HG03097 (cell line): Measurements from ENCODE around the gene SLC35E2B.
"Not testable (repeated sequence)": the region's sequence is repeated elsewhere in the genome, so short reads cannot be mapped to it uniquely, and the experiment has no call there.

Source experiments
- ATAC-seq: cut with Tn5 transposase; IDR thresholded peaks from one replicate; pipeline ENCODE4 v1.9.1; 2021; ENCODE audit not compliant: unreplicated experiment, low FRiP score

The SLC35E2B gene

DNA sequence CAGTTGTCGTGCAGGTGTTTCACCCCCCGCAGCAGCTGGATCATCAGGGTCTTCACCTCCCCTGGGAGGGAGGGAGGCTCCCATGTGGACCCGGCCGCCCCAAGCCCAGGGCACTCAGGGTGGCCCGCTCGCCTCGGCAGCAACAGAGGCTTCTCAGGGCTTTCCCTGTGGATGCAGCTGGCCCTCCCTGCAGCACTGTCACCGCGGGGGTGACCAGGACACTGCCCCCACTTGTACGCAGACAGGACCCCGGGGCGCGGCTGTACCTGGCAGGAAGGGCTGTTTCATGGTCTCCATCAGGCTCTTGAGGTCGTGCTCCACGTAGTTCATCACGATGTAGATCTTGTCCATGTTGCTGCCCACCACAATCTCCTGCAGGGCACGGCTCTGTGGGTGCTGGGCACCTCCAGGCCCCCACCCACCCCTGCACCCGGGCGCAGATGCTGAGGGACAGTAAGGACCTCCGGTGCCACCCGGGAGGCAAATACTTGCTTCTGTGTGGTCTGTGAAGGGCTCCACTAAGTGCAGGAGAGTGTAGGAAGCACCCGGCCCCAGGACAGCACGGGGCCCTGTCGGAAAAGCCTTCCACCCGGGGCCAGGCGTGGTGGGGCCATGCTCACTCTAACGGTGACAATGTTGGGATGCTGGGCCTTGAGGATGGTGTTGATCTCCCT, 11.8 kb upstream of the SLC35E2B start:
- ATAC-seq = not testable (repeated sequence)

DNA sequence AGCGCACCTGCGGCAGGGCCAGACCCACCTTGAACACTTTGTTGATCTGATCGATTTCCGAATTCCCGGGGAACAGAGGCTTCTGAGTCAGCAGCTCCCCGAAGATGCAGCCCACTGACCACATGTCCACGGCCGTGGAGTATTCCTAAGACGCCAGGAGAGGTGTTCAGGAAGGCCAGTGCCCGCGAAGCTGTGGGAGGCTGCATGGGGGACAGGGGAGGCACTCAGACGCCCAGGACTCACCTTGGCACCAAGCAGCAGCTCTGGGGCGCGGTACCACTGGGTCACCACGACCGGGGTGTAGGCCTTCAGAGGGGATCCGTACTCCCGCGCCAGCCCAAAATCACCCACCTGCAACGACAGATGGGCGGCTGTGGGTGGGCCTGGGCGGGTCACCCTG, 11.2 kb upstream of the SLC35E2B start:
- ATAC-seq = no peak

DNA sequence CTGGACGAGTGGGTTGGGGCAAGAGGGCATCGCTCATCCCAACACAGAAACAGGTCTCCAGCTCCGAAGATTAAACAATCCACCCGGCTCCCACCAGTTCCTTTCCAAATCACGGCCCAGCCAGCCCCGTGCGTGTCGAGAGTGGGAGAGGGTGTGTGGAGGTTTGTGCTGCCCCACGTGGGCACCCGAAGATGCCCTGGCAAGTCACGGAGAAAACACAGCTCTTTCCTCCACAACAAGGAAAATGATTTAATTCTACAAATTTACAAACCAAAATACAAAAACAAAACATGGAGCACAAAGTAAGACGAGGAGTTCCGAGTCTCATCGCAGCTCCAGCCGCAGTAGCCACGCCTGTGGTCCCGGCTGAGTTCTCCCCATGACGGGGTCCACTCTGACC, 9.9 kb upstream of the SLC35E2B start:
- ATAC-seq = not testable (repeated sequence)

DNA sequence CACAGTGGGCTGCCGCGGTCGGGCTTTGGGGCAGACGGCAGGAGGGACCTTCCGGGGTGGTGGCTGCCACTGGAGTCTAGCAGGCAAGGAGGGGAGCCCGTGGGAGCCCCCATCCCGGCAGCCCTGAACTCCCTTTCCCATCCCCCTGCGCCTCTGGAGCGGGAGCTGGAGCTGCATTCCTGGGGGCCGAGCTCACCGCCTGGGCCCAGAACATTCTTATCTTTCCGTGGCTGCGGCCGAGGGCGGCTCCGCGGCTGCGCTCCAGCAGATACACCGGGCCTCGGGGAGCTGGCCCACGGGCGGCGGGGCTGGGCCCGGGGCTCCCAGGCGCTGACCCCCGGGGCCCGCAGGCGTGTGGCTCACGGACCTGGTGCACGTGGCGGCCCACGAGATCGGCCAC, 8.0 kb upstream of the SLC35E2B start:
- not testable (repeated sequence) for ATAC-seq

DNA sequence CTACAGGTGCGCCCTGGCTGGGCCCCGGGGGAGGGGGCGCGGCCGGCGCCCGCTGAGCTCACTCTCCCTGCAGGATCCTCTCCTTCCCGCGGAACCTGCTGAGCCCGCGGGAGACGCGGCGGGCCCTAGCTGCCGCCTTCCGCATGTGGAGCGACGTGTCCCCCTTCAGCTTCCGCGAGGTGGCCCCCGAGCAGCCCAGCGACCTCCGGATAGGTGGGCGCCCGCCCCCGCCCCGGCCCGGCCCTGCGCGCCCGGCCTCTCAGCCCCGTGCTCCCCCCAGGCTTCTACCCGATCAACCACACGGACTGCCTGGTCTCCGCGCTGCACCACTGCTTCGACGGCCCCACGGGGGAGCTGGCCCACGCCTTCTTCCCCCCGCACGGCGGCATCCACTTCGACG, 7.5 kb upstream of the SLC35E2B start:
- ATAC-seq = not testable (repeated sequence)

DNA sequence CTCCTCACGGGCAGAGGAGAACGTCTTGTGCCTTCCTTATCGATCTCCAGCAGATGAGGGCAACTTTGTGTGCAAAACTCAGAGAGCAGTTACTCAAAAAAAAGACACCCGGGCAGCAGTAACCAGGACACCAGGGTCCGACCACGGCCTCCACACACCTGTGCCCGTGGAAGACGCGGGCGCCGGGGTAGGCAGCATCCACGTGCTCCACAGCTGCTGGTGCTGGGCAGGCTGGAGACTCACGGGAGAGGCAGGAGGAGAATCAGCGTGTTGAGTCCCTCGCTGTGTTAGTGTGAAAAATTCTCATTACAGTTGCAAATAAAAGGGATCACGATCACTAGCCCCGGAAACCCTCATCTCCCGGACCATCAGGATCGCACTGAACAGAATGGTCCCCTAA, 6.5 kb upstream of the SLC35E2B start:
- not testable (repeated sequence) for ATAC-seq

DNA sequence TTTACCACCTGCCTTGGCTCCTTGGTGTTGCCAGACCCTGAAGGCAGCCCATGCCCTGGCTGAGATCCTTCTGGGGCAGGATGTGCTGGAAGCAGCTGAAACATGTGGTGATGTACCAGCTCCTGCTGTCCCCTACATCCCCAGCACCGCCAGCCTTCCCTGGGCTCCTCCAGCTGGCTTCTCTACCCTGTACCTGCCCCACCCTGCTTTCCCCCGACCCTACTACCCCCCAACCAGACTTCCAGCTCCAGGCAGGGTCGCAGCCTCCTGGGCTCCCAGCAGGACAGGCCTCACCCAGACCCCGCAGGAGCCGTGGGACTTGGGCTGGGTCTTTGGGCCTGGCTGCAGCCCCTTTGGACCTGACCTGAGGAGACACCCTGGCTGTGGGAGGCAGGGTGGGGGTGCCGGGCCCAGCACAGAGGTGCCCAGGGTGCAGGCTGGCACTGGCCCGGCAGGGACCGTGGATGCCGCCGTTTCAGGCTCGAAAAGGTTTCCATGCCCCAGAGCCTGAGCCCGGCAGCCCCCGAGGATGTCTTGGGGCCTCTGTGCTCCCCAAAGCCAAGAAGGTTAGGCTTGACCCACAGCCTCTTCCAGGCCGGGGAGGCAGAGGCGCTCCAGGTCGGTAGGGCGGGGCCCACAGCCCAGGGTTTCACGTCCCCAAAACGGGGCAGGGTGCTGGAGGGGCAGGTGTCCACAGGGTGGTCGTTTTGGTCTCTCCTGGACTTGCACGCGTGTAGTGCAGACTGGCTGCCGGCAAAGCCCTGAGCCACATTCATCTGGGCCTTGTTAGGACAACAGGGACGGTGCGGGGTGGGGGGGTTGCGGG, 5.0 kb upstream of the SLC35E2B start:
- not testable (repeated sequence) for ATAC-seq

DNA sequence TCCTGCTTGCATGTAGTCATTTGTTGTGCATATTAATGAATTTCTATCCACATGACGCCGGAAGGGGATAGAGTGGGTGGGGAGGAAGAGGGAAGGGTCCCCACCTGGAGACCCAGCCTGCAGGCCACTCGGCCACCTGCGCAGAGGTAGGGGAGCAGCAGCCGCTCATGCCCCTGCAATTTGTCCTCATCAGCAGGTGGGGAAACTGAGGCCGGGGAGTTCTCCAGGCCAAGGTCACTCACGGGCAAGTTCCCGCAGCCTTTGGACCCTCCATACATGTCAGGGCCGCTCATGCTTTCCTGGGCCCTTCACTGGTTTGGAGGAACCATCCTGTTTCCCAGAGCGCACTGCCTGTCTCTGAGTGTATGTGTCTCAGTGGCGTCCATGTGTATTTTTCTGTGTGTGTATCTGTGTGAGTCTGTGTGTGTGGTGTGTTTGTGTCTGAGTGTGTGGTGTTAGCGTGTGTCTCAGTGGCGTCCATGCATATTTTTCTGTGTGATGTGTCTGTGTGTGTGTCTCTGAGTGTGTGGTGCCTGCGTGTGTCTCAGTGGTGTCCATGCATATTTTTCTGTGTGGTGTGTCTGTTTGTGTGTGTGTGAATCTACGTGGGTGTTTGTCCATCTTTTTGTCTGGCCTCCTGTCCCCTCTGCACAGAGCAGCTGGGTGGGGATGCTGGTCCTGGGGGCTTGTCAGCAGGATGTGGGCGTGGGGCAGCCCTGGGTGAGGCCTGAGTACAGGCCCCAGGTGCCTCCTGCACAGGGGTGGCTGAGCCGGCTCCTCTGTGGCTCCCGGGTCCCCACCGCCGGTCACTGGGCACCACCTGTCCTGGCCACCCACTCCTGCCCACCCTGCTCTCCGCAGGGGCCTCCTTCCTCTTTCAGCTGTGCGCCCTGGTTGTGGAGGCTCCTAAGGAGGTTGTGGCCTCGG, 4.1 kb upstream of the SLC35E2B start:
- ATAC-seq = not testable (repeated sequence)

DNA sequence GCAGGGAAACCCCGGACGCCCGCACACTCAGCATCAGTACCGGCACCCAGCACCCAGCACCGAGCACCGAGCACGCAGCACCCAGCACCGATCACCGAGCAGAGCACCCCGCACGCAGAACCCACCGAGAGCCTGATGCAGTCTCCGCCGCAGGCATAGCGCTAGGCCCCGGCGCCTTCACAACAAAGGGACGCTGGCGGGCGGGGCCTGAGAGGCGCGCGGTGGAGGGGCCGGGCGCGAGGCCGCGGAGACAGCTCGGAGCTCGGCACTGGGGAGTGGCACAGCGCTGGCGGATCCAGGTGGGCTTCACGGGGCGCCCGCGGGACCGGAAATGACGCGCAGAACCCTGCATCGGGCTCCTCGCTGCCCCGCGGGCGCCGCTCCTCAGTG, 276 bp downstream of the SLC35E2B start:
- not testable (repeated sequence) for ATAC-seq

DNA sequence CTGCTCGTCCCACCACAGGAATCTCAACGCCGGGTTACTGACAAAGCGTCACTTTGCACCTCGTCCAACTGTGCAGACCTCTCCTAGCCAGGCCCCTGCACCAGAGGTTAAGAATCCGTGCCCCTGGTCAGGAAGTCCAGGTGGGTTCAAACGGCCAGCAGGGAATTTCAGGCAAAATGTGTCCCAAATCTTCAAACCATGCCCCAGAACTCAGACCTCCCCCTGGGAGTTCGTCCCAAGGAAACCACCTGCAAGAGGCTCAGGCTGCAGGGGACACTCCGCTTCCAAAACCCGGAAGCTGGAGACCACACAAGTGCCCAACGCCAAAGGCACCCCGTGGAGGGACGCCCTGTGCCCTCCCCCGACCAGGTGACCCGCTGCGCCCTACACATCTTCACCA, 1.2 kb downstream of the SLC35E2B start:
- not testable (repeated sequence) for ATAC-seq

DNA sequence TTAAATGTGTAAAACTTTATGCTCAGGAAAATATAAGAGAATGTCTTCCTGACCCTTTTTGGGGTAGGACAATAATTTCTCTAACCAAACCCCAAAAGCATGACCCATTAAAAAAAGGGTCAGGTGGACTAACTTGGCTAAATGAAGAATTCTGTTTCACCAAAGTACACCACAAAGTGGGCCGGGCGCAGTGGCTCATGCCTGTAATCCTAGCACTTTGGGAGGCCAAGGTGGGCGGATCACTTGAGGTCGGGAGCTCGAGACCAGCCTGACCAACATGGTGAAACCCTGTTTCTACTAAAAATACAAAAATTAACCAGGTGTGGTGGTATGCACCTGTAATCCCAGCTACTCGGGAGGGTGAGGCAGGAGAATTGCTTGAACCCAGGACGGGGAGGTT, 3.1 kb downstream of the SLC35E2B start:
- ATAC-seq = not testable (repeated sequence)

DNA sequence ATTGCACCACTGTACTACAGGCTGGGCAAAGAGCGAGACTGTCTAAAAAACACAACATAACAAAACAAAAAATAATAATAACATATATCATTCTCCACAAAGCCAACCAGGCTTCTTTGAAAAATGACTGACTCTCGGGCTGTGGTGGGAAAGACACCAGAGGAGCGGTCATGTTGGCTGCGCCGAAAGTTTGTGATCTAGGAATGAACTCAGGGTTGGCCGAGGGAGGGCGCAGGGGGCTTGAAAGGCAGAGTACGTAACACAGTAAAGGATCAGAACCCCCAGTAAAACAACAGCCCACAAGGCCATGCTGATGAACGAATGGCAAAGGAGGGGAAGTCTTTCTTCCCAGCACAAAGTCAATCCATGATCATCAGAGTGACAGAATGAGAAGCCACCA, 4.7 kb downstream of the SLC35E2B start:
- no peak for ATAC-seq

DNA sequence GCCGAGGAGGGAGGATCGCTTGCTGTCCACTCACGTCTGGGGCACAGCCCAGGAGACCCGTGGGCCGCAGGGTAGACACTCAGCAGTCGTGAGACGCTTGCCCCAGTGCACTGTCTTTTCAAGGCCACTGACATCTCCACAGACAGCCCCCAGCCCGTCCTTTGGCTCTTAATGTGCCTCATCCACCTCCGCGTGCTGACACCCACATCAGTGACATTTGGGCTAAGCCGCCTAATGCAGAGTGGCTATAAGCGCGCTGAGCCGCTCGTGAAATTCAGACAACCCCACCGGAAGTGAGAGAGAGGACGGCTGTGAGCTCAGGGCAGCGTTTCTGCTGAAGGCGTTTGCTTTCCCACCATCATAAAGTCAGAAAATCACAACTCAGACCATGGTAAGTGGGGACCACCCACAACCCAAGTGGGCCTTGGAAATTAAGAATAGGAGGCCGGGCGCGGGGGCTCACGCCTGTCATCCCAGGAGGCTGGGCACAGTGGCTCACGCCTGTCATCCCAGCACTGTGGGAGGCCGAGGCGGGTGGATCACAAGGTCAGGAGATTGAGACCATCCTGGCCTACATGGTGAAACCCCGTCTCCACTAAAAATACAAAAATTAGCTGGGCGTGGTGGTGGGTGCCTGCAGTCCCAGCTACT, 8.4 kb downstream of the SLC35E2B start:
- ATAC-seq = no peak

DNA sequence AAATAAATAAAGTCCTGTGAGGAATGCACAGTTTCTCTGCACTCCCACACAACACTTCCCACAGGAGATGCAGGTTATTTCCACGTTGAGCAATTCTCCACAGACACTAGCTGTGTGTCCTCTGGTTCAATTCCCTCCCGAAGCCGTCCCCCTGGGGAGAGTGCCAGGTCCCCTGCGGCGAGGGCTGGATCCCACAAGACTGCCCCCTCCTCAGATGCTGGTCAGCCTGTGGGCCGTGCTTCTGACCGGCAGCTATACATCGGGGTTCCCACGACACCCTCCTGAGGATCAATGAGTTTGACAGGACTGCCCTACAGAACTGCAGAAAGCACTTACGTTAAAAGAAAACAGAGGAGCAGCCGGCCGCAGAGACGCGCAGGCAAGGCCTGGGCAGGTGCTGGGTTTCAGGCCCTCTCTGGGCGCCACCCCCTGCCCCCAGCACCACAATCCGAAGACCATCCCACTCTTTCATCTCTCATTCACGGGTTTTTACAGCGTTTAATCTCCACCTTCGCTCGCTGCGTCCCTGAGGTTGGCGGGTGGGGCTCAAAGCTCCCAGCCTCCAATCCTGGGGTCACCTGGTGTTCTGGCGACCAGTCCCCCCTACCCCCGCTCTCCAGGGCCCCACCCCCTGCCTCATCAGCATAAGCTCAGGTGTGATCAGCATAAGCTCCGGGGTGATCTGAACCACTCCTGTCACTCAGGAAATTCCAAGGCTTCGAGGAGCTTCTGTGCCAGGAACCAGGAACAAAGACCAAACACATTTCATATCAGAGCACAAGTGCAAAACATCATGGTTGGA, 9.3 kb downstream of the SLC35E2B start:
- ATAC-seq = no peak

DNA sequence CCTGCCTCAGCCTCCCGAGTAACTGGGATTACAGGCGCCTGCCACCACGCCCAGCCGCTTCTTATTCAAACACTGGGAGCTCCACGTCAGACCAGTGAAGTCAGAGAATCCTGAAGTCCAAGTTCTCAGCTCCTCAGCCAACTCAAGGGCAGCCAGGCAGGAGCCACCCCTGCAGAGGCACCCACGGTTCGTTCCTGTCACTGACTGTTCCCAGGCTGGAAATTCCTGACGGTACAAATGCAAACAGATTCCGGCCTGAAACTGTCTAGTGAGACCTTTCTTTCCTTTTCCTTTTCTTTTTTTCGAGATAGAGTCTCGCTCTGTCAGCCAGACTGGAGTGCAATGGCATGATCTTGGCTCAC, 11.7 kb downstream of the SLC35E2B start:
- no peak for ATAC-seq

DNA sequence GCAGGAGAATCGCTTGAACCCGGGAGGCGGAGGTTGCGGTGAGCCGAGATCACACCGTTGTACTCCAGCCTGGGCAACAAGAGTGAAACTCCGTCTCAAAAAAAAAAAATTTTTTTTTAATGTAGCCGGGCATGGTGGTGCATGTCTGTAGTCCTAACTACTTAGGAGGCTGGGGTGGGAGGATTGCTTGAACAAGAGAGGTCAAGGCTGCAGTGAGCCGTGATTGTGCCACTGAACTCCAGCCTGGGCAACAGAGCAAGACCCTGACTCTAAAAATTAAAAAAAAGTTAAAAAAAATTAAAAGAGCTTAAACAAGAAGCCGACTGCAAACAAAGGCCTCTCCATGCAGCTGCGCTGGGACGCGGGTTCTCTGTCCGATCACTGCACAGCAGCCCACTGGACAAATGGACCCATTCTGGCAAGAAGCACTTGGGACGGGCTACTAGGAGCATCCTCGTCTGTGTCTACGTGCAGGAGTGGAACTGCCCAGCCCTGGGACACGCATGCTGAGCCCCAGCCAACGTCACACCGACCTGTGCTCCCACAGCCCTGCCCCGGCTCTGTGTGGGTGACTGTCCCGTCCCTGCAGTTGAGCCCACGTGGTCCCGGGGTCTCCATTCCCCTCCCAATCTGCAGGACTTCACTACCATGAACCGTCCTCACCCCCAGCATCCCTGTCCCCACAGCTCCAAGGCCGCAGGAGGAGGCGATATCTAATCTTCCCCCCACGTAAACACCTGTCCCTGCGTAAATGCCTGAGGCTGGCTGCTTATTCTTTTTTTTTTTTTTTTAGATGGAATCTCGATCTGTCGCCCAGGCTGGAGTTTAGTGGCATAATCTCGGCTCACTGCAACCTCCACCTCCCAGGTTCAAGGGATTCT, 12.3 kb downstream of the SLC35E2B start:
- no peak for ATAC-seq

DNA sequence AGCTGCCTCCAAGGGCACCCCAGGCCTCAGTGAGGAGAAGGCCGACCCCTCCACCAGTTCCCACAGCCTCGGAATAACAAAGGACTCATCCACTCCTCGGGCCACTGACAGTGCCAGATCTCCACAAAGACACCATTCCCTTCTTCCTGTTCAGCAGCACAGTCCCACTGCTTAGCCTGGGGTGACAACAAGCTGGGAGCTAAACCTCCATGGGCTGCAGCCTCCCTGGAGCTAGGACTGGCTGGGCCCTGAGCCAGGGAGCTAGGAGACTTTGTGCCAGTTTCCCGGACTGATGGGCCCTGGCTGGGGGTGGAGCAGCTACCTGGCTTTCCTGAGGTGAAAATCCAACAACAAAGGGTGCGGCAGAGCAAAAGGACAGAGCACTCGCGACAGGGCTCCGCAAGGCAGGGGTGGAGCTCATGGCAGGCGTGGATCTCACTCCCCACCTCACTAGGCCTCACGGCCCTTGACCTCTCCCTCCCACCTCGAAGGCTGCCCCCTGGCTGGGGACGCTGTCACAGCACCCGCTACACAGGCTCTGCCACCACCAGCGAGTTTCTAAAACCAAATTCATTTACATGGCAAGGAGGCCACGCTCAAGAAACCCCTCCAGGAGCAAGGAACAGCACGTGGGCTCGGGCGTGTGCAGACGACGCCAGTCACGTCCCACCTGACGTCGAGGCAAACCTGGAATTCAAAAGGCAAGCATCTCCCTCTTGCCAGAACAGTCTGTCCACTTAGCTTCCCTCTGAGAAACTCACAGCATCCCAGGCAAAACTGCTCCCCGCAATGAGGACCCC, 13.8 kb downstream of the SLC35E2B start:
- no peak for ATAC-seq
